ENCODE measurements around the gene ASIC4. TPM values are rescaled to one million over a fixed set of nuclear protein-coding genes. Genes with fewer than 3 reads are reported as not detected.

ASIC4 gene
- total and polyA plus RNA-seq, 2 of the 8 experiments (the other 6 are each of a cell fraction or from before 2014, with no cell fraction given) = 0.12 to 0.22 TPM

DNA sequence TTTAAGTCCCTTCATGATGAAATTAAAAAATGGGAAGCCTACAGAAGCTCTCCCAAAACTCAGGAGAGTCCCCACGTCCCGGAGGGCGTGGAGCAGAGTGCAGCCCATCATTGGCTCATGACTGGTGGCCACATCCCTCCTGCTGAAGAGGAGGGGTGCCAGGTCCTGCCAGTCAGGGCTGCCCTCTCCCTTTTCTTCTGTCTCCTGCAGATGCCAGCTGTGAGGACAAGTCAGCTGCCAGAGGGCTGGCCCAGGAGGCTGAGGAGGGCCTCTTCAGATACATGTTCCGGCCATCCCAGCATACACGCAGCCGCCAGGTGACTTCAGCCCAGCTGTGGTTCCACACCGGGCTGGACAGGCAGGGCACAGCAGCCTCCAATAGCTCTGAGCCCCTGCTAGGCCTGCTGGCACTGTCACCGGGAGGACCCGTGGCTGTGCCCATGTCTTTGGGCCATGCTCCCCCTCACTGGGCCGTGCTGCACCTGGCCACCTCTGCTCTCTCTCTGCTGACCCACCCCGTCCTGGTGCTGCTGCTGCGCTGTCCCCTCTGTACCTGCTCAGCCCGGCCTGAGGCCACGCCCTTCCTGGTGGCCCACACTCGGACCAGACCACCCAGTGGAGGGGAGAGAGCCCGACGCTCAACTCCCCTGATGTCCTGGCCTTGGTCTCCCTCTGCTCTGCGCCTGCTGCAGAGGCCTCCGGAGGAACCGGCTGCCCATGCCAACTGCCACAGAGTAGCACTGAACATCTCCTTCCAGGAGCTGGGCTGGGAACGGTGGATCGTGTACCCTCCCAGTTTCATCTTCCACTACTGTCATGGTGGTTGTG is 60.4 kb downstream of the ASIC4 start (continued):
- TF ChIP-seq MAFK (IDR thresholded peaks at IDR 0.05; ENCODE audit: low read depth, low read length) (no peak), CHD1 (IDR thresholded peaks at IDR 0.05; ENCODE audit: low read depth, low read length) (no peak), CREB1 (IDR thresholded peaks at IDR 0.05) (no peak), RFX5 (IDR thresholded peaks at IDR 0.05; ENCODE audit: borderline replicate concordance, low read depth, low read length) (no peak), NANOG (IDR thresholded peaks at IDR 0.05; ENCODE audit: insufficient read depth, low read depth, low read length, poor library complexity, severe bottlenecking) (no peak), SP2 (IDR thresholded peaks at IDR 0.05; ENCODE audit: low read length) (no peak), CEBPB (IDR thresholded peaks at IDR 0.05; ENCODE audit: low read depth, low read length) (no peak)
- TF ChIP-seq, protein P1, sequence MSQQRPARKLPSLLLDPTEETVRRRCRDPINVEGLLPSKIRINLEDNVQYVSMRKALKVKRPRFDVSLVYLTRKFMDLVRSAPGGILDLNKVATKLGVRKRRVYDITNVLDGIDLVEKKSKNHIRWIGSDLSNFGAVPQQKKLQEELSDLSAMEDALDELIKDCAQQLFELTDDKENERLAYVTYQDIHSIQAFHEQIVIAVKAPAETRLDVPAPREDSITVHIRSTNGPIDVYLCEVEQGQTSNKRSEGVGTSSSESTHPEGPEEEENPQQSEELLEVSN (IDR thresholded peaks at IDR 0.05) = no peak
